ENCODE data around the gene CORO6.
"Not testable (repeated sequence)": the region's sequence is repeated elsewhere in the genome, so short reads cannot be mapped to it uniquely, and the experiment has no call there.

Gene CORO6

GRCh38 chr17:29622337-29623282 is at the start of gene CORO6:
Gene CORO6 (minus strand): TSS chr17:29622912. CDS start chr17:29621421, 1,491 bp downstream.
- DNase-seq: no peak

GRCh38 chr17:29671661-29672060 is 48.9 kb upstream of the CORO6 start:
- no peak for DNase-seq

- DNase-seq: no peak
Measured at GRCh38 chr17:29669266-29669665, 46.6 kb upstream of the CORO6 start.

- DNase-seq: no peak
Measured at GRCh38 chr17:29667969-29668368, 45.3 kb upstream of the CORO6 start.

- DNase-seq: no peak
Measured at GRCh38 chr17:29665481-29665810, 42.7 kb upstream of the CORO6 start.

- DNase-seq: no peak
Measured at GRCh38 chr17:29664743-29665480, 42.2 kb upstream of the CORO6 start.

GRCh38 chr17:29663155-29663554 is 40.4 kb upstream of the CORO6 start:
- no peak for DNase-seq

- no peak for DNase-seq
Measured at GRCh38 chr17:29661213-29661612, 38.5 kb upstream of the CORO6 start.

GRCh38 chr17:29659155-29659554 is 36.4 kb upstream of the CORO6 start:
- DNase-seq: no peak

- DNase-seq: no peak
Measured at GRCh38 chr17:29655323-29655722, 32.6 kb upstream of the CORO6 start.

- DNase-seq: no peak
Measured at GRCh38 chr17:29653995-29654714, 31.4 kb upstream of the CORO6 start.

- DNase-seq: no peak
Measured at GRCh38 chr17:29652976-29653375, 30.3 kb upstream of the CORO6 start.

- not testable (repeated sequence) for DNase-seq
Measured at GRCh38 chr17:29651913-29652312, 29.2 kb upstream of the CORO6 start.

GRCh38 chr17:29650396-29650795 is 27.7 kb upstream of the CORO6 start:
- no peak for DNase-seq

- no peak for DNase-seq
Measured at GRCh38 chr17:29649359-29649758, 26.6 kb upstream of the CORO6 start.

GRCh38 chr17:29648005-29648404 is 25.3 kb upstream of the CORO6 start:
- no peak for DNase-seq

GRCh38 chr17:29645515-29646051 is 22.9 kb upstream of the CORO6 start:
- peak; percentile 70 for DNase-seq

- DNase-seq: no peak
Measured at GRCh38 chr17:29643817-29644160, 21.1 kb upstream of the CORO6 start.

GRCh38 chr17:29642171-29642611 is 19.5 kb upstream of the CORO6 start:
- DNase-seq: no peak

- no peak for DNase-seq
Measured at GRCh38 chr17:29640981-29641642, 18.4 kb upstream of the CORO6 start.

GRCh38 chr17:29640413-29640812 is 17.7 kb upstream of the CORO6 start:
- DNase-seq: no peak

GRCh38 chr17:29633886-29634285 is 11.2 kb upstream of the CORO6 start:
- no peak for DNase-seq

Data from NCI-H1694 (cell line).